GM12878 (cell line): ENCODE measurements around the gene OCIAD2. TPM values are rescaled to one million over a fixed set of nuclear protein-coding genes. Genes with fewer than 3 reads are reported as not detected.

Experiments used
- ATAC-seq: fragments of 200-7000 bp; cut with Tn5 transposase; 3 replicates; pipeline ENCODE4 v1.9.1; 2020; ENCODE audit warnings: mild to moderate bottlenecking, moderate library complexity
- BruUV-seq: library from RNA; stranded (reverse); fragments of 400-500 nt; replicated peaks from 2 replicates; lab custom pipeline; 2021; lab: Mats Ljungman, UMichigan
- CTCF ChIA-PET: fragments of 300-600 bp; sonication (Branson Sonifier 250); formaldehyde crosslinking; extraction: SDS; loops from one replicate; lab custom pipeline; 2021; ENCODE audit warnings: inconsistent platforms; lab: Yijun Ruan, JAX
- POLR2A ChIA-PET: fragments of 350-600 bp; formaldehyde crosslinking; extraction: SDS; loops from one replicate; lab custom pipeline; 2021; ENCODE audit warnings: inconsistent platforms; lab: Charles Lee
- RAD21 ChIA-PET: fragments of 300-600 bp; sonication (Branson Sonifier 250); formaldehyde crosslinking; loops from one replicate; lab custom pipeline; 2023; ENCODE audit warnings: antibody characterized with exemption; ENCODE audit not compliant: unreplicated experiment; lab: Charles Lee
- SMC1A ChIA-PET: fragments of 300-600 bp; sonication (Branson Sonifier 250); formaldehyde crosslinking; loops from one replicate; lab custom pipeline; 2023; ENCODE audit not compliant: unreplicated experiment, uncharacterized antibody; lab: Charles Lee
- DNase-seq: peaks from one replicate; pipeline ENCODE4 v3.0.0-alpha.2; 2011; ENCODE audit warnings: low read depth, low spot score
- FAIRE-seq: peaks from 3 replicates; lab custom pipeline; 2011; peaks lifted over from hg19 to GRCh38; lab: Jason Lieb, UNC
- H2AFZ ChIP-seq: 2 replicates; pipeline ENCODE4 v1.6.0; 2011; ENCODE audit warnings: low read depth, low read length, control low read depth; ENCODE audit not compliant: control insufficient read depth
- H3K27ac ChIP-seq: 2 replicates; pipeline ENCODE4 v1.5.1; 2011; ENCODE audit warnings: control low read depth; ENCODE audit not compliant: control insufficient read depth, insufficient read depth
- H3K27me3 ChIP-seq, 2 experiments: replicated peaks in 1 of 2; 2 replicates each; pipeline versions ENCODE4 v1.6.0 to v1.6.1; 2011; ENCODE audit warnings: low read length in 1 of 2; ENCODE audit not compliant: control insufficient read depth in 2 of 2, insufficient read depth in 2 of 2
- H3K36me3 ChIP-seq, 2 experiments: 2 replicates each; pipeline ENCODE4 v1.5.1; 2011; ENCODE audit warnings: low read length in 1 of 2; ENCODE audit not compliant: control insufficient read depth in 2 of 2, insufficient read depth in 2 of 2
- H3K4me1 ChIP-seq: 2 replicates; pipeline ENCODE4 v1.6.1; 2011; ENCODE audit warnings: mild to moderate bottlenecking, low read length, moderate library complexity, mixed read lengths; ENCODE audit not compliant: control insufficient read depth, insufficient read depth
- H3K4me2 ChIP-seq: 2 replicates; pipeline ENCODE4 v1.6.0; 2011; ENCODE audit warnings: control low read depth; ENCODE audit not compliant: control insufficient read depth, insufficient read depth
- H3K4me3 ChIP-seq: fragments of 200-600 bp; sonication (generic); 2 replicates; pipeline ENCODE4 v1.5.1; 2016
- H3K79me2 ChIP-seq: 2 replicates; pipeline ENCODE4 v1.6.0; 2011; ENCODE audit warnings: low read length; ENCODE audit not compliant: control insufficient read depth, insufficient read depth
- H3K9ac ChIP-seq: 2 replicates; pipeline ENCODE4 v1.8.0; 2011; ENCODE audit warnings: low read length, control low read depth, mixed read lengths; ENCODE audit not compliant: control insufficient read depth, insufficient read depth
- H3K9me3 ChIP-seq: replicated peaks from 3 replicates; pipeline ENCODE4 v1.5.1; 2011; ENCODE audit warnings: mild to moderate bottlenecking, low read length; ENCODE audit not compliant: control insufficient read depth, insufficient read depth
- H4K20me1 ChIP-seq: 2 replicates; pipeline ENCODE4 v1.6.0; 2011; ENCODE audit not compliant: control insufficient read depth, insufficient read depth
- BACH1 ChIP-seq: fragments of 450-650 bp; IDR thresholded peaks from 2 replicates; pipeline ENCODE4 v1.6.1; 2017; ENCODE audit warnings: mild to moderate bottlenecking, borderline replicate concordance
- BCL3 ChIP-seq: IDR thresholded peaks from 2 replicates; pipeline ENCODE4 v1.6.1; 2011; ENCODE audit warnings: borderline replicate concordance, low read depth, mild to moderate bottlenecking, moderate library complexity, low read length; ENCODE audit not compliant: insufficient read depth, poor library complexity, severe bottlenecking
- CHD4 ChIP-seq: fragments of 200-600 bp; sonication (generic); IDR thresholded peaks from 2 replicates; pipeline ENCODE4 v1.6.1; 2016; ENCODE audit warnings: mild to moderate bottlenecking
- CREM ChIP-seq: IDR thresholded peaks from 2 replicates; pipeline ENCODE4 v1.6.1; 2014; ENCODE audit warnings: antibody characterized with exemption, low read depth
- ETV6 ChIP-seq, 2 experiments: fragments of 450-650 bp in 1 of 2; IDR thresholded peaks in 1 of 2; conservative IDR thresholded peaks in 1 of 2; 2 replicates each; pipeline ENCODE4 v1.6.1; 2014; ENCODE audit warnings: antibody characterized with exemption in 1 of 2, borderline replicate concordance in 1 of 2, low read depth in 1 of 2, mild to moderate bottlenecking in 1 of 2, moderate library complexity in 1 of 2
- FOXM1 ChIP-seq: IDR thresholded peaks from 2 replicates; pipeline ENCODE4 v1.6.1; 2012; ENCODE audit warnings: low read depth, mild to moderate bottlenecking, inconsistent platforms, low read length, moderate library complexity
- IRF3 ChIP-seq: fragments of 450-650 bp; IDR thresholded peaks from 2 replicates; pipeline ENCODE4 v1.6.1; 2014; ENCODE audit warnings: mild to moderate bottlenecking
- JUND ChIP-seq: IDR thresholded peaks from 2 replicates; pipeline ENCODE4 v1.6.1; 2012; ENCODE audit warnings: low read depth, mild to moderate bottlenecking, low read length, improper control_type of control experiment, moderate library complexity
- KAT2A ChIP-seq: conservative IDR thresholded peaks from 2 replicates; pipeline ENCODE4 v1.6.1; 2011; ENCODE audit warnings: low read depth, low read length; ENCODE audit not compliant: control insufficient read depth
- MEF2A ChIP-seq: IDR thresholded peaks from 2 replicates; pipeline ENCODE4 v1.6.1; 2011; ENCODE audit warnings: low read depth, mild to moderate bottlenecking, low read length, moderate library complexity; ENCODE audit not compliant: insufficient read depth
- NFIC ChIP-seq: IDR thresholded peaks from 2 replicates; pipeline ENCODE4 v1.6.1; 2012; ENCODE audit warnings: low read depth, mild to moderate bottlenecking, inconsistent platforms, low read length, moderate library complexity
- PAX5 ChIP-seq: IDR thresholded peaks from 2 replicates; pipeline ENCODE4 v1.6.1; 2011; ENCODE audit warnings: low read depth, low read length, borderline replicate concordance
- POLR2A ChIP-seq: IDR thresholded peaks from 2 replicates; pipeline ENCODE4 v1.6.1; 2011; ENCODE audit warnings: low read depth, mild to moderate bottlenecking, low read length
- REST ChIP-seq: IDR thresholded peaks from 2 replicates; pipeline ENCODE4 v1.6.1; 2012; ENCODE audit warnings: mild to moderate bottlenecking, low read depth, low read length
- SMC3 ChIP-seq: IDR thresholded peaks from 2 replicates; pipeline ENCODE4 v1.6.1; 2011; ENCODE audit warnings: low read length, improper control_type of control experiment, borderline replicate concordance
- STAT1 ChIP-seq: fragments of 450-650 bp; conservative IDR thresholded peaks from 2 replicates; pipeline ENCODE4 v1.6.1; 2014; ENCODE audit warnings: antibody characterized with exemption, mild to moderate bottlenecking
- YY1 ChIP-seq: IDR thresholded peaks from 2 replicates; pipeline ENCODE4 v1.6.1; 2011; ENCODE audit warnings: low read depth, mild to moderate bottlenecking, low read length
- WGBS: methylation state at CpG from one replicate; pipeline ENCODE4 v1.1.6; 2016; ENCODE audit warnings: low lambda C conversion rate; ENCODE audit not compliant: insufficient replicate concordance, insufficient coverage; ENCODE audit errors: missing lambda C conversion rate; 5-methylcytosine and 5-hydroxymethylcytosine counted together
- in situ Hi-C: fragments of 300-500 bp; cut with MboI; formaldehyde crosslinking; loops from 9 replicates; pipeline ENCODE4 v1.14.3; 2018; ENCODE audit warnings: mixed read lengths
- intact Hi-C: fragments of 100-400 bp; cut with micrococcal nuclease; formaldehyde crosslinking; loops from one replicate; pipeline ENCODE4 v1.14.2; 2022; ENCODE audit not compliant: unreplicated experiment
- polyA plus RNA-seq, 11 experiments: library from polyadenylated mRNA; depleted of rRNA in 4 of 11; unstranded in 6 of 11; stranded (reverse) in 5 of 11; fragments of >200 nt; fragmentation: Nextera tagmentation in 4 of 11; fragmentation: Illumina TruSeq in 1 of 11; extraction: Ambion mirVana in 4 of 11; extraction: Trizol in 1 of 11; gene quantifications; 1 replicate in 1 of 11; 2 replicates in 10 of 11; pipeline versions ENCODE4 v1.2.1 to v1.2.3, GENCODE V29; 2011 to 2016; ENCODE audit warnings: inconsistent platforms in 2 of 11, missing spikeins in 2 of 11, low read depth in 1 of 11
- total RNA-seq, 4 experiments: library from RNA; depleted of rRNA in 3 of 4; stranded (reverse); fragments of >200 nt in 3 of 4; fragmentation: Illumina TruSeq in 1 of 4; extraction: Trizol in 1 of 4; gene quantifications; 2 replicates each; pipeline versions ENCODE4 v1.2.1 to v1.2.3, GENCODE V29; 2013 to 2021

OCIAD2 gene
- total and polyA plus RNA-seq, 10 of the 15 experiments (the other 5 are each of a cell fraction or from before 2014, with no cell fraction given): 42.4 to 140 (median 70.0) TPM

- H3K9me3 ChIP-seq: no peaks in the 10 kb centered on the region
- no peak overlapping the region for H2AFZ ChIP-seq
- no peaks in the 10 kb centered on the region for H4K20me1 ChIP-seq
- ATAC-seq (no peak), DNase-seq (no peak), FAIRE-seq (no peak)
- SMC1A ChIA-PET: interaction anchor here (0.6 to 2.1 kb wide), 2 partner anchors 23 to 329 kb away, joined by 3 to 5 read pairs; no protein-coding TSS in a partner anchor
- no peaks in the 10 kb centered on the region for H3K27me3 ChIP-seq
- intact Hi-C loops: loop anchor here (2.0 to 5.0 kb wide), 3 partner anchors 127 to 329 kb away; partner anchors contain the start of gene FRYL
- WGBS: 58% methylated on average over 7 of the region's 7 CpGs
- no TSS peak for BruUV-seq
- POLR2A ChIA-PET: no interaction called here
- in situ Hi-C loops: no loop called here
- RAD21 ChIA-PET: no interaction called here
- peaks cover 5% of the 10 kb centered on the region for H3K79me2 ChIP-seq
- no peaks in the 10 kb centered on the region for H3K36me3 ChIP-seq
- no peak overlapping the region for H3K4me2 ChIP-seq
- TF ChIP-seq BACH1 (no peak), SMC3 (no peak), YY1 (no peak), ETV6 (conservative IDR thresholded peaks at IDR 0.05 in 1 of 2, IDR thresholded peaks at IDR 0.05 in 1 of 2; ENCODE audit: borderline replicate concordance in 1 of 2, low read depth in 1 of 2) (no peak), PAX5 (no peak), CREM (no peak), BCL3 (no peak), IRF3 (no peak), KAT2A (no peak), STAT1 (no peak), NFIC (no peak), FOXM1 (no peak), JUND (no peak), MEF2A (no peak), REST (no peak), POLR2A (no peak), CHD4 (no peak)
- no peak overlapping the region for H3K4me3 ChIP-seq
- H3K27ac ChIP-seq: no peak overlapping the region
- CTCF ChIA-PET: interaction anchor here (0.7 to 3.8 kb wide), 6 partner anchors 10 to 329 kb away, joined by 3 to 23 read pairs (median 4); no protein-coding TSS in a partner anchor
- no peak overlapping the region for H3K9ac ChIP-seq
- H3K4me1 ChIP-seq: 0 out of 2 replicates have a peak, but pooled peaks cover 4% of the 10 kb centered on the region
Observed at GRCh38 chr4:48907706-48908477, 1.3 kb upstream of the OCIAD2 start.
